Ectodermal cell (in vitro differentiated cells): Measurements from ENCODE around the gene KLHL8.

Experiments used
- H3K27ac ChIP-seq: 2 replicates; pipeline ENCODE4 v1.7.0; 2013; ENCODE audit warnings: mild to moderate bottlenecking, low read depth, low read length; ENCODE audit not compliant: insufficient read depth, poor library complexity, severe bottlenecking
- H3K27me3 ChIP-seq: 2 replicates; pipeline ENCODE4 v1.7.0; 2013; ENCODE audit warnings: mild to moderate bottlenecking, low read length; ENCODE audit not compliant: insufficient read depth, control insufficient read depth, poor library complexity, severe bottlenecking
- H3K36me3 ChIP-seq: one replicate; pipeline ENCODE4 v1.7.0; 2013; ENCODE audit warnings: low read length; ENCODE audit not compliant: control insufficient read depth, insufficient read depth
- H3K4me1 ChIP-seq: one replicate; pipeline ENCODE4 v1.7.0; 2013; ENCODE audit warnings: low read length; ENCODE audit not compliant: control insufficient read depth, insufficient read depth
- H3K4me3 ChIP-seq: 2 replicates; pipeline ENCODE4 v1.7.0; 2013; ENCODE audit warnings: low read depth, low read length, control low read depth; ENCODE audit not compliant: insufficient read depth
- H3K9me3 ChIP-seq: 2 replicates; pipeline ENCODE4 v1.7.0; 2013; ENCODE audit warnings: mild to moderate bottlenecking, low read length, moderate library complexity; ENCODE audit not compliant: control insufficient read depth
- WGBS, 2 experiments: methylation state at CpG; one replicate each; pipeline ENCODE4 v1.1.7; 2013; ENCODE audit warnings: missing lambda C conversion rate in 2 of 2; 5-methylcytosine and 5-hydroxymethylcytosine counted together

KLHL8 gene

GRCh38 chr4:87211249-87211952 is 9.0 kb downstream of the KLHL8 start:
- Histone ChIP-seq H3K4me3 (no peak overlapping the region), H3K9me3 (no peaks in the 10 kb centered on the region), H3K36me3 (peaks cover 2% of the 10 kb centered on the region), H3K4me1 (no peaks in the 10 kb centered on the region), H3K27me3 (no peaks in the 10 kb centered on the region), H3K27ac (no peak overlapping the region)
- WGBS, 2 experiments, result 92 to 93% methylated on average over 5 of the region's 5 CpGs

- Histone ChIP-seq H3K9me3 (no peaks in the 10 kb centered on the region), H3K36me3 (peaks cover 2% of the 10 kb centered on the region), H3K4me3 (no peak overlapping the region), H3K27ac (no peak overlapping the region), H3K4me1 (no peaks in the 10 kb centered on the region), H3K27me3 (no peaks in the 10 kb centered on the region)
- 90 to 92% methylated on average over 6 of the region's 6 CpGs for WGBS, 2 experiments
Measured at GRCh38 chr4:87209696-87210095, 10.7 kb downstream of the KLHL8 start.

- H3K27me3 ChIP-seq, result no peaks in the 10 kb centered on the region
- peaks cover 2% of the 10 kb centered on the region for H3K36me3 ChIP-seq
- no peaks in the 10 kb centered on the region for H3K9me3 ChIP-seq
- H3K27ac ChIP-seq, result no peak overlapping the region
- no peaks in the 10 kb centered on the region for H3K4me1 ChIP-seq
- 90 to 95% methylated on average over 1 to 2 of the region's 3 CpGs for WGBS, 2 experiments
- H3K4me3 ChIP-seq, result no peak overlapping the region
Measured at GRCh38 chr4:87209182-87209581, 11.2 kb downstream of the KLHL8 start.

GRCh38 chr4:87204559-87204958 is 15.9 kb downstream of the KLHL8 start:
- no peaks in the 10 kb centered on the region for H3K27me3 ChIP-seq
- 95 to 96% methylated on average over 1 of the region's 1 CpG for WGBS, 2 experiments
- no peaks in the 10 kb centered on the region for H3K4me1 ChIP-seq

GRCh38 chr4:87196927-87197326 is 23.5 kb downstream of the KLHL8 start:
- no peak overlapping the region for H3K27ac ChIP-seq
- WGBS, 2 experiments, result no CpG with 5 or more reads among the region's 1 CpG
- H3K9me3 ChIP-seq, result no peaks in the 10 kb centered on the region
- H3K36me3 ChIP-seq, result no peaks in the 10 kb centered on the region
- H3K4me1 ChIP-seq, result no peaks in the 10 kb centered on the region
- H3K4me3 ChIP-seq, result no peak overlapping the region
- H3K27me3 ChIP-seq, result no peaks in the 10 kb centered on the region

More at GRCh38 chr4:87204559-87204958, 15.9 kb downstream of the KLHL8 start:
- Histone ChIP-seq H3K36me3 (peaks cover 2% of the 10 kb centered on the region), H3K4me3 (no peak overlapping the region), H3K27ac (no peak overlapping the region), H3K9me3 (no peaks in the 10 kb centered on the region)

- H3K4me3 ChIP-seq, result no peak overlapping the region
- WGBS, 2 experiments, result 89% methylated on average over 1 of the region's 2 CpGs; no CpG with 5 or more reads in 1 of the 2 experiments
- no peaks in the 10 kb centered on the region for H3K36me3 ChIP-seq
- H3K27ac ChIP-seq, result no peak overlapping the region
- H3K4me1 ChIP-seq, result no peaks in the 10 kb centered on the region
- H3K27me3 ChIP-seq, result no peaks in the 10 kb centered on the region
- no peaks in the 10 kb centered on the region for H3K9me3 ChIP-seq
Measured at GRCh38 chr4:87196146-87196545, 24.3 kb downstream of the KLHL8 start.

- 90 to 97% methylated on average over 3 of the region's 4 CpGs for WGBS, 2 experiments
- Histone ChIP-seq H3K4me1 (no peaks in the 10 kb centered on the region), H3K4me3 (no peak overlapping the region)
Measured at GRCh38 chr4:87193958-87194675, 26.3 kb downstream of the KLHL8 start.

GRCh38 chr4:87192145-87192919 is 28.1 kb downstream of the KLHL8 start:
- Histone ChIP-seq H3K4me1 (no peaks in the 10 kb centered on the region), H3K27me3 (no peaks in the 10 kb centered on the region), H3K36me3 (no peaks in the 10 kb centered on the region), H3K9me3 (no peaks in the 10 kb centered on the region), H3K27ac (no peak overlapping the region), H3K4me3 (no peak overlapping the region)
- WGBS, 2 experiments, result 92 to 100% methylated on average over 3 of the region's 3 CpGs

More at GRCh38 chr4:87193958-87194675, 26.3 kb downstream of the KLHL8 start:
- H3K36me3 ChIP-seq, result no peaks in the 10 kb centered on the region
- H3K27ac ChIP-seq, result no peak overlapping the region
- H3K27me3 ChIP-seq, result no peaks in the 10 kb centered on the region
- H3K9me3 ChIP-seq, result no peaks in the 10 kb centered on the region

- H3K9me3 ChIP-seq, result no peaks in the 10 kb centered on the region
- H3K4me3 ChIP-seq, result no peak overlapping the region
- H3K36me3 ChIP-seq, result no peaks in the 10 kb centered on the region
- no peaks in the 10 kb centered on the region for H3K4me1 ChIP-seq
- 96% methylated on average over 7 of the region's 7 CpGs for WGBS, 2 experiments
- no peak overlapping the region for H3K27ac ChIP-seq
- no peaks in the 10 kb centered on the region for H3K27me3 ChIP-seq
Measured at GRCh38 chr4:87188932-87189331, 31.5 kb downstream of the KLHL8 start.

- H3K36me3 ChIP-seq, result no peaks in the 10 kb centered on the region
- H3K4me1 ChIP-seq, result no peaks in the 10 kb centered on the region
- 97% methylated on average over 2 of the region's 2 CpGs for WGBS, 2 experiments
- H3K27ac ChIP-seq, result no peak overlapping the region
- H3K4me3 ChIP-seq, result no peak overlapping the region
- H3K27me3 ChIP-seq, result no peaks in the 10 kb centered on the region
- H3K9me3 ChIP-seq, result no peaks in the 10 kb centered on the region
Measured at GRCh38 chr4:87188048-87188447, 32.4 kb downstream of the KLHL8 start.
